Fibroblast of mammary gland (primary cell): ENCODE measurements around the gene S100A13.

Source experiments
- DNase-seq: peaks from one replicate; pipeline ENCODE4 v3.0.0-alpha.2; 2010; ENCODE audit warnings: low read depth
- H3K4me3 ChIP-seq: 2 replicates; pipeline ENCODE4 v1.5.1; 2011; ENCODE audit warnings: low read depth, mild to moderate bottlenecking, low read length, moderate library complexity; ENCODE audit not compliant: control insufficient read depth
- CTCF ChIP-seq: conservative IDR thresholded peaks from 2 replicates; pipeline ENCODE4 v1.5.1; 2011; ENCODE audit warnings: low read depth, low read length, inconsistent platforms; ENCODE audit not compliant: control insufficient read depth, insufficient read depth

S100A13 gene

DNA sequence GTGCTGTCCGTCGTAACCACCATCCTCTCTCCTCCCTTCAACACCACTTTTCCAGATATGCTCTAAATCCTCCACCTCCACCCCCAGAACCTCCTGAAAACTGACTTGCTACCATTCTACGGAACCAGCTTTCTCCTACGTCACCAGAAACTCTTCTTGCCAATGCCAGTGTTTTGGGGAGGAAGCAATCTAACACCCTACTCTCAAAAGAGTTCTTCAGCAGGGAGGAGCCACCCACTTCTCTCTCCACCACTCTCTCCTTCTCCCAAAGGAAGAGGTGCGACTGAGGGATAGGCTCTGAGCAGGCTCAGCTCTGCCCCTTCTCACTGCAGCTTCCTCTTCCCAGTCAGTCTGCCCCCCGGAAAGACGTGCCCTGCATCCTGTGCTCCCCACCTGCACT lies 55.6 kb downstream of the S100A13 start:
- no peak for DNase-seq
- TF ChIP-seq CTCF, result no peak
- no peak overlapping the region for H3K4me3 ChIP-seq

DNA sequence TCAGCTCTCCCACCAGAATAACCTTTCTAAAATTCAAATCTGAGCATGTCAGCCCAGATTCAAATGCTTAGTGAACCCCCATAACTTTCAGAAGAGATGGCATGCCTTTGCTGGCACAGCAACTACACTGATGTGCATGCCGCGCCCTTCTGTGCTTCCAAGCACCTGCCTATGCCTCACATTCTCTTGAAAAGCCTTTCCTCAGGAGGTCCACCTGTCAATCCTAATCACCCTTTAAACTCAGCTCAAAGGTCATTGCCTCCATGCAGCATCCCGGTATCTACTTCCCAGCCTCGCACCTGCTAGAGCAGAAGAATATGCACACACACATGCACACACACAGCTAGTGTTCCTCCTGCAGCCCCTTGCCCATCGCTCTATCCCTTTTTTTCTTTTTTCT lies 56.4 kb downstream of the S100A13 start:
- no peak for DNase-seq
- no peak overlapping the region for H3K4me3 ChIP-seq
- no peak for TF ChIP-seq CTCF

DNA sequence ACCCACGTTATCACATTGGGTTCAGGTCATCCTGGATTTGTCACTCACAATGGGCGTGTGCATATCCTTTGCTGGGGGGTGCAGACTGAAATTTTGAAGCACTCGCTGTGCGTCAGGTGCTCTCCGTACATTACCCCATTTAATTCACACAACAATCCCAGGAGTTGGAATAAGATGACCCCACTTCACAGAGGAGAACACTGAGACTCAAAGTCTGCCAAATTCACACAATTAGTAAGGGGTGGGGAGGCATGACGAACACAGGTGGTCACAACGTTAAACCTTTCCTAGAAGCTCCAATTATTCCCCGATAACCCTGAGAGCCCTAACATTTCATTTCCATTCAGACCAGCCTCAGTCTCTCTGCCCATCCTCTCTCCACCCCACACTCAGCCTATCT lies 57.8 kb downstream of the S100A13 start:
- H3K4me3 ChIP-seq, result no peak overlapping the region
- DNase-seq, result no peak
- no peak for TF ChIP-seq CTCF
